ENCODE results near the gene PPIL1. TPM values are rescaled to one million over a fixed set of nuclear protein-coding genes. Genes with fewer than 3 reads are reported as not detected.

The PPIL1 gene
- total RNA-seq, 1 experiment from 2014 or later = 72.0 TPM

DNA sequence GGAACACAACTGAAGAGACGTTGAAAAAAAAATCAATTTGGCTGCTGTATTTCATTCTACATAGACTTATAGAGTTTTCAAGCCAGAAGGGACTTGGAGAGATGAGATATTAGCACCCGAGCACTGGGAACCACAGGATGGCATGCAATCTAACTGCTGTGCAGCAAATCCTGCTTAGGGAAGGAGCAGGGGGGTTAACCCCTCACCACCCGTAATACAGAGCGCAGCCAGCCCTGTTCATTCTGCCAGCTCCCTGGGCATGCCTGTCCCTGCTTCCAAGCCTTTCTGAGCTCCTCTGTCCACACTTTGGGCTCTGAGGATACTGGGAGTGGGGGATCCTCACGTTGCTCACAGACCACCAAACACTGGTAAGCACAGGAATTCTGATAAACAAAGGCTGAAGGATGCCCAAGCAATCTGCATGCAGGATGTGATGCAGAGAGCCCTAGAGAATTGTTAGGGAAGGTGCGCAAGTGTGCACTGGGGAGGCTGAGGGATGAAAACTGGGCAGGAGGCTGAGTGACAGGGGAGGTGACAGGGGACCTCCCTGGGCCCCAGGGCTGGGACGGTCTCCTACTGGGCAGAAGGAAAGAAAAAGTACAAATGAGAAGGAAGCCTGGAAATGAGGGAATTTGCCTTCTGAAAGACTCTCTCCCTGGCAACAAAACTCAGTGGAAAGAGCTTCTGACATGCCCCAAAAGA is 69.4 kb downstream of the PPIL1 start:
- no TSS peak for BruUV-seq (replicated peaks)
- no peaks in the 10 kb centered on the region for H3K36me3 ChIP-seq (ENCODE audit: insufficient read depth, low read length, poor library complexity, severe bottlenecking)
- intact Hi-C loops (cut with micrococcal nuclease; ENCODE audit: unreplicated experiment) = no loop called here
- H3K4me3 ChIP-seq (ENCODE audit: low read depth, low read length, poor library complexity, severe bottlenecking) = no peak overlapping the region
- H3K9me3 ChIP-seq (ENCODE audit: low read depth, low read length, poor library complexity, severe bottlenecking) = no peaks in the 10 kb centered on the region
- TF ChIP-seq EZH2 (IDR thresholded peaks at IDR 0.05; ENCODE audit: borderline replicate concordance, low read depth, low read length, poor library complexity, severe bottlenecking) (no peak), CTCF (conservative IDR thresholded peaks at IDR 0.05; ENCODE audit: low read depth, low read length) (no peak)
- DNase-seq (ENCODE audit: low spot score) = no peak
- no peaks in the 10 kb centered on the region for H3K27me3 ChIP-seq (replicated peaks; ENCODE audit: insufficient read depth, low read depth, low read length, poor library complexity)
- ChIA-PET CTCF (interaction anchor here (0.6 kb wide), 1 partner anchor 213 kb away, joined by 4 read pairs; no protein-coding TSS in a partner anchor), POLR2A (ENCODE audit: low non-redundant PET) (interaction anchor here (0.5 kb wide), 1 partner anchor 19 kb away, joined by 7 read pairs; no protein-coding TSS in a partner anchor)
- H3K27ac ChIP-seq (ENCODE audit: low read depth, low read length, poor library complexity, severe bottlenecking) = no peak overlapping the region
- no peaks in the 10 kb centered on the region for H3K4me1 ChIP-seq (ENCODE audit: insufficient read depth, low read length, poor library complexity, severe bottlenecking)

Other genes with a start within 250 kb of the PPIL1 start
- gene CDKN1A, start 196.1 kb downstream of the PPIL1 start, total RNA-seq (2021) = 30.4 and 33.6 TPM in 2 replicates
- 0.07 TPM in 1 of 2 replicates, not detected in the other for gene RAB44, start 177.0 kb downstream of the PPIL1 start, total RNA-seq (2021)
- 0.13 and 0.48 TPM in 2 replicates for gene CPNE5, start 35.4 kb downstream of the PPIL1 start, total RNA-seq (2021)
- 22.6 and 27.1 TPM in 2 replicates for gene C6orf89, start 11.1 kb upstream of the PPIL1 start, total RNA-seq (2021)
- gene PI16, start 79.9 kb upstream of the PPIL1 start, total RNA-seq (2021) = not detected in 2 replicates
- 219 and 242 TPM in 2 replicates for gene MTCH1, start 111.4 kb upstream of the PPIL1 start, total RNA-seq (2021)
- gene FGD2, start 130.9 kb upstream of the PPIL1 start, total RNA-seq (2021) = not detected in 2 replicates